ENCODE data around the gene SEMA7A.

SEMA7A gene

DNA sequence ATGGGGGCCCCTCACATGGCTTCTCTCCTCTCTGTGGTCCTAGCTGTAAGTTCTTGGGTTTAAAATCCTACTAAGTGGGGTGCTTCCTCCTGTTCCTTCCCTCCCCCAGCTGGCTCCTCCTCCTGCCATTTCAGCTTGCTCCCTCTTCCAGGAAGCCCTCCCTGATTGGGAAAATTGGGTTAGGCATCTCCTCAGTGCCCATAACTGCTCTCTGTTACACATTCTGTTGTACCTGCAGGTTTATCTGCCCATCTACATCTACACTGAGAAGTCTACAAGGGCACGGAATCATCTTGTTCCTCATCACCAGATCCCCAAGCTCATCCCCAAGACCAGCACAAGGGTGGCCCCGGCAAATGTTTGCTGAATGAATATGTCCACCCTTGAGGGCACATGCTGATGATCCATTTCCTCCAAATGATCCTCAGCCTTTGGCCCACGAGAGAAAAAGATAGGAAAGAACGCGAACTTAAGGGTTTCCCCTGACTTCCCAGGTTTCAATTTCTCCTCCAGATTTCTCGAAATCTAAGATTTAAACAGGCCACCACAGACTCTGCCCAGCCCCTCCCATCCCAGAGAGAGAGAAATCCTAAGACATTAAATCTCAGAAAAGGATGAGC lies 3.9 kb downstream of the SEMA7A start:
- H3K4me3 Mint-ChIP-seq, result peak overlapping the region; percentile 91 to 94
- no peaks in the 10 kb centered on the region for H3K27me3 Mint-ChIP-seq
- no peak for ATAC-seq (replicated peaks)
- peak overlapping the region; percentile 96 for H3K27ac Mint-ChIP-seq
- peaks cover 68 to 87% of the 10 kb centered on the region in 2 donors for H3K4me1 Mint-ChIP-seq
- H3K36me3 Mint-ChIP-seq, result peaks cover 74 to 81% of the 10 kb centered on the region in 2 donors
- H3K9me3 Mint-ChIP-seq, result no peaks in the 10 kb centered on the region
- no peak for DNase-seq

DNA sequence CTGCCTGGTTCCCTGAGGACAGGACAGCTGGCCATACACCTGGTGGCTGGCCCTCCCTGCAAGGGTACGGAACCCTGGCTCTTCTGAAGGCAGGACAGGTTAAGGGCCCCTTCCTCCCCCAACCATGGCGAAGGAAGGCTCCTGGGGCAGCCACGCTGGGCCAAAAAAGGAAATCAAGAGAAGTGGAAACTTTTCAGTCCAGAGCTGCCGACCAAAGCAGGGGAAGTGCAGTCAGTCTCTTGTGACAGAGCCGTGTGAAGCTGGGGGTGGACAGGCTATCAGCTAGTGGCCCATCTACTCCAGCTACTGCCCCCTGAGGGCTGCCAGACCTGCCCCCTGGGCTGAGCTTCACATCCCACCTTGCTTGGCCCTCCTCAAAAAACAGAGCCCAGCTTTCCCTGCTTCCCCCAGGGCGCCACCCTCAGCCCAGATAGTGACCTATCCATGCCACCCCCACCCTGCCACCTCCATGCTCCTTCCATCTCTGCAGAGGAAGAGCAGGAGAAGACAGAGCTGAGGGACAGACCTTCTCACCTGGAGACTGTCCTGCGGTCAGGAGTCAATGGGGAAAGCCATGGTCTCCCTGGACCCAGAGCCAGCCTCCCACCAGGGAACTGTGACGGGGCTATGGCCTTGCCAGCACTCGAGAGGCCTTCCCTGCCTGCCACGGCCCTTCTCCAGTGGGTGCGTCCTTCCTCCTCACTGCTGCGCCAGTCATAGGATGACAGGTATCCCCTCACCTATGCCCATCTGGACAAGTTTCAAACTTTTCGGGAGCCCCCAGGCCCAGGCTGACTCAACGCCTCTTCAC lies 4.6 kb downstream of the SEMA7A start:
- Mint-ChIP-seq H3K27ac (peak overlapping the region; percentile 96), H3K4me3 (peak overlapping the region; percentile 91 to 94), H3K4me1 (peaks cover 68 to 87% of the 10 kb centered on the region in 2 donors), H3K27me3 (no peaks in the 10 kb centered on the region), H3K36me3 (peaks cover 81 to 85% of the 10 kb centered on the region in 2 donors), H3K9me3 (no peaks in the 10 kb centered on the region)
- peak; percentile 6 to 12 for ATAC-seq (replicated peaks)
- DNase-seq, result no peak

DNA sequence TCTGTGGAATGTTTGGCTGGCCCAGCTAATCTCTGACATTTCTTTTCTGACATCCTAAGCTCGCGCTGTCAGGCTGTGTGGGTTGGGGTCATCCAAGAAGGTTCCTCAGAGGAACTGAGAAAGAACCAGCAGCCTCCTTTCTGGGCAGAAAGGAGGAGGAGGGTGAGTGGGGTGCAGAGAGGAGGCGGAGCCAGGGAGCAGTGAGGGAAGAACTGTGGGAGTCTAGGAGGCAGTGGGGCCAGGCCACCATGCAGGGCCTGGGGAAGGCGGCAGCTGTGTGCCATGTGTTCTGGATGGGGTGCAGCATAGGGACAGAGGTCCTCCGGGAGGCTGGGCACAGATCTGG lies 5.3 kb downstream of the SEMA7A start:
- Mint-ChIP-seq H3K27ac (peak overlapping the region; percentile 96), H3K4me3 (peak overlapping the region; percentile 91 to 94), H3K9me3 (no peaks in the 10 kb centered on the region), H3K36me3 (peaks cover 85 to 93% of the 10 kb centered on the region in 2 donors), H3K27me3 (no peaks in the 10 kb centered on the region), H3K4me1 (peaks cover 74 to 91% of the 10 kb centered on the region in 2 donors)
- ATAC-seq (replicated peaks) (peak; percentile 64 to 65), DNase-seq (peak; percentile 59)

DNA sequence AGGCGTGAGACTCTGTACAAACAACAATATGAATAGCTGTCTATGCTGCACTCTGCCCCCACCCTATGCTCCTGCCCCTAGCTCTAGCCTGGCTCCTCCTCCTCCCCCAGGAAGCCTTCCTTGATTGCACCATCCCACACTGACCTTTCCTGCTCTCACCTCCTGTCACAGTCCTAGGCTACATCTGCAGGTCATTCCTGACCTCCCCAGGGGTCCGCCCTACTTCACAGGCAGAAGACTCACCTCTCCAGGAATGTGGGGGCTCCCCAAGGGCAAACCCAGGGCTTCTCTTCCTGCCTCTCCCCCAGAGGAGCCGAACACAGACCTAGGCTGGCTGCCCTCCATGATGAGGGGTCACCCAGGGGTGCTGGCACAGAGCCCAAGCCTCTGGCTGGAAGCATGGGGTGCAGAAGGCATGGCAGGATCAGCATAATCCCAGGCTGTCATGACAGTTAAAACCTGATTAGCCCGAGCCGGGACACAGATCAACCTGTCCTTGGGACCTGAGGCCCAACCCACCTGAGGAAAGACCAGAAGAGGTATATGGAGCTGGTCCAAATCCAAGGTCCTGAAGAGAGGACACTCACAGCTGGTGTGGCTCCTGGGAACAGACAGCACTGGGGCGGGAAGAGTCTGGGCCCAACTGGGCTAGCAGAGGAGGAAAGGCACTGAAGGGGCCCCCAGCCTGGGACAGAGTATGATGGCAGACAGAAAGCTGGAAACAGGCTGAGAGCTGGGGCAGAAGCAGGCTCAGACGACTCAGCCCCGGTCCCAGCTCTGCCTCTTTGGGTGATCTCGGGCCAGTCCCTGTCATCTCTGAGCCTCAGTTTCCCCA lies 5.9 kb downstream of the SEMA7A start:
- Mint-ChIP-seq H3K9me3 (no peaks in the 10 kb centered on the region), H3K27ac (peak overlapping the region; percentile 96), H3K4me1 (peaks cover 79 to 97% of the 10 kb centered on the region in 2 donors), H3K36me3 (peaks cover 85 to 98% of the 10 kb centered on the region in 2 donors), H3K27me3 (no peaks in the 10 kb centered on the region), H3K4me3 (peak overlapping the region; percentile 91 to 94)
- DNase-seq (no peak), ATAC-seq (replicated peaks) (no peak)

DNA sequence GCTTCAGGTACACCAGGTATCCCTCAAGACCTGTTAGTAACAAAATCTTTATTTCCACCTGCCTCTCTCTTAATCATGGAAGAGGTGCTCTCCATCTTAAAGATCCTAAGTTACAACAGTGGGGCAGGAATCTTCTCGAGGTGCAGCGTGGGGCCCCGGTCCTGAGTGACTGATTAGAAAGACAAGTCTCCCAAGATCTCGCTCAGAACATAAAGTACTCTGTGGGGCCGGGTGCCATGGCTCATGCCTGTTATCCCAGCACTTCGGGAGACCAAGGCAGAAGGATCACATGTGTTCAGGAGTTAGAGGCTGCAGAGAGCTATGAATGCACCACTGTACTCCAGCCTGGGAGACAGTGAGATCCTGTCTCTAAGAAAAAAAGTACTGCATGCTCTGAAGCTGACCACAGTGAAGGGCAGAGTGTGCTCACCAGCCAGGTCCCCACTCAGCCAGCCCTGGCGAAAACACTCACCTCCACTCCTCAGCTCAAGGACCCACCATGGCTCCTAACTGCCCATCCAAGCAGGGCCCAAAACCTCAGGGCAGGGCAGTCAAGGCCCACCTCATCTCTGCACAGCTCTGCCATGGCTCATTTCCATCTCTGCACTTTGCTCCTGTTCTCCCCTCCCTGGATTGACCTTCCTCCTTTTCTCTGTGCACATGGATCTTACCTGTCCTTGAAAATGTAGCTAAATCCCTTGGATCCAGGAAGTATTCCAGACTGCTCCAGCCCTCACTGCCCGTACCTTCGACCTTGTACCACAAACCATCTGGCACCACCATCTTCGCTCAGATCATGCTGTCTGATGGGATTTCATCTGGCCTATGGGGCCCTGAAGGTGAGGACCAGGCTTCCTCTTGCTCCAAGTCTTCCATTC lies 7.1 kb downstream of the SEMA7A start:
- Mint-ChIP-seq H3K27me3 (no peaks in the 10 kb centered on the region), H3K36me3 (peaks cover 83 to 96% of the 10 kb centered on the region in 2 donors), H3K27ac (peak overlapping the region; percentile 92), H3K9me3 (no peaks in the 10 kb centered on the region), H3K4me1 (peaks cover 86 to 99% of the 10 kb centered on the region in 2 donors), H3K4me3 (peak overlapping the region; percentile 91 to 94)
- DNase-seq (no peak), ATAC-seq (replicated peaks) (no peak)

DNA sequence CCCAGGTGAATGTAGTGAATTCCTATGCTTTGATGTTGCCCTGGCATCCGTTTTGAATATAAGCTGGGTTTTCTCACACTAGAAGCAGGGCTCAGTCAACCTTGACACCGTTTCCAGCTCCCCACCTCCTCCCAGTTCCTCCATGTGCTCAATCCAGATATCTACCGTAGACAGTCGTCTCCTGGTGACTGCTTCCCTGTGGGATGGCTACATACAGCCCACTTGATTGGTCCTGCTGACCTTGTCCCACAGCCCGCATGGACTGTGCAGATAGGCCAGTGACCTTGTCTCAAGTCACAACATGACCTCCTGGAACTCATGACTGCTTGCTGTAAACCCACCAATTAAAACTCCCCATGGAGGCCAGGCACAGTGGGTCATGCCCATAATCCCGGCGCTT lies 8.1 kb downstream of the SEMA7A start:
- peak overlapping the region; percentile 92 for H3K27ac Mint-ChIP-seq
- peak overlapping the region; percentile 91 to 94 for H3K4me3 Mint-ChIP-seq
- H3K27me3 Mint-ChIP-seq, result no peaks in the 10 kb centered on the region
- peaks cover 86 to 100% of the 10 kb centered on the region in 2 donors for H3K4me1 Mint-ChIP-seq
- no peaks in the 10 kb centered on the region for H3K9me3 Mint-ChIP-seq
- ATAC-seq (replicated peaks), result no peak
- no peak for DNase-seq
- peaks cover 84 to 96% of the 10 kb centered on the region in 2 donors for H3K36me3 Mint-ChIP-seq

DNA sequence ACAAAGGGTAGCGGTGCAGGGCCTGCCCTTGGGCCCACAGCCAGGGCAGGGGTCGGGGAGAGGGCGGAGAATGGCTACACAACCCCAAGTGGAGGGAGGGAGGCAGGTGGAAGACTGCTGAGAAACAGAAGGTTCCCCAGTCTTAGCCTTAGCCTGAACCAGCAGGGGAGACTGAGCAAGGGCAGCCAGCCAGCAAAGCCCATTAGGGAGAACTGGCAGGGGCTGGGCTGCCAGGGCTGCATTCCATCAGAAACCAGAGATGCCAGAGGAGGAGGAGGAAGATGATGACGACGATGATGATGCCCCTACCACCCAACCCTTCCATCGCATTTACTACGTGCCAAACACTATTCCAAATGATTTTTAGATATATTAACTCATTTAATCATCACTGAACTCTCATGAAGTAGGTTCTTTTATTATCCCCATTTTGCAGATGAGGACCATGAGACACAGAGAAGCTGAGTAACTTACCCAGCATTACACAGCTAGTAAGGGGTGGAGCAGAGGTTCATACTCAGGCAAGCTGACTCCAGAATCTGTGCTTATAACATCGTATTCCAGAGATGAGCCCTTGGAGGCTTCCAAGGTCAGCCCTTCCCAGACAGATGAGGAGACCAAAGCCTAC lies 8.7 kb downstream of the SEMA7A start:
- Mint-ChIP-seq H3K27ac (peak overlapping the region; percentile 92), H3K4me3 (peak overlapping the region; percentile 91 to 94), H3K36me3 (peaks cover 84 to 96% of the 10 kb centered on the region in 2 donors), H3K9me3 (no peaks in the 10 kb centered on the region), H3K4me1 (peaks cover 90 to 100% of the 10 kb centered on the region in 2 donors), H3K27me3 (no peaks in the 10 kb centered on the region)
- DNase-seq (no peak), ATAC-seq (replicated peaks) (no peak)

DNA sequence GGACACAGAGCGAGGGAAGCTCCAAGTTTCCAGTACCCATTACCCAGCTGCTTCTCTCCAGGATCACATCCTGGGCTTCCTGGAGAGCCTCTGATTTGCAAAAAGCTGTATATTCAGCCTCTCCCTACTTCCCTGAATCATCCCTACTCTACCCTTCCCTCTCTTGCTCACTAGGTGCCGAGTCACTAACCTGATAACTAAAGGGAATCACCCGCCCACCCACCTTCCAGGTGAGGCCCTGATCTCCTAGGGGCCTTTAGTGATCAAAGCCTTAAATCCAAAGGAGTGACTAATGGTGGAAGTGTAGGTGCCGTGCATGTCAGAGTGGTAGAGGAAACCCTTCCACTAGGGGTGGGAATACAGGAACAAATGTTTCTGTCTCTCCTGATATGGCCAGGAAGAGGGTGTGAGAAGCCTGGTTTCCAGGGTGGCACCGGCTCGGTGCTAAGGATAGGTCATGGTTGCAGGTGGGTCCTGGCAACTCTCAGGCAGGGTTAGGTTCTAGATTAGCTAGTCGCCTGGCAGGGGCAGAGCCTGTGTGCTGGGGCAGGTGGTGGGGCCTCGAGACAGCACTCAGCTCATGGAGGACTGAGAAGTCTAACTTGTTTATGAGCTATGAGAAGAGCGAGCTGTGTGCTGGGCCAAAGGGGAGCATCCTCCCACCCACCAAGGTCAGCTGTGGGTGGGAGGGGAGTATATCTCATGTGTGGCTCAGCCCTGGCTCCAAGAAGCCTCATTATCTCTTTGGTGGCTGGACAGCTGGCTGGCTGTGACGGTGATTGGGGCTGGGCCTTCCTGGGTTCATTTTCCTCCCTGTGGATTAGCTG lies 10.1 kb downstream of the SEMA7A start:
- ATAC-seq (replicated peaks) (no peak), DNase-seq (no peak)
- H3K27ac Mint-ChIP-seq, result peak overlapping the region; percentile 91
- H3K36me3 Mint-ChIP-seq, result peaks cover 82 to 92% of the 10 kb centered on the region in 2 donors
- no peaks in the 10 kb centered on the region for H3K9me3 Mint-ChIP-seq
- peak overlapping the region; percentile 83 to 85 for H3K4me3 Mint-ChIP-seq
- peaks cover 84 to 100% of the 10 kb centered on the region in 2 donors for H3K4me1 Mint-ChIP-seq
- H3K27me3 Mint-ChIP-seq, result no peaks in the 10 kb centered on the region

DNA sequence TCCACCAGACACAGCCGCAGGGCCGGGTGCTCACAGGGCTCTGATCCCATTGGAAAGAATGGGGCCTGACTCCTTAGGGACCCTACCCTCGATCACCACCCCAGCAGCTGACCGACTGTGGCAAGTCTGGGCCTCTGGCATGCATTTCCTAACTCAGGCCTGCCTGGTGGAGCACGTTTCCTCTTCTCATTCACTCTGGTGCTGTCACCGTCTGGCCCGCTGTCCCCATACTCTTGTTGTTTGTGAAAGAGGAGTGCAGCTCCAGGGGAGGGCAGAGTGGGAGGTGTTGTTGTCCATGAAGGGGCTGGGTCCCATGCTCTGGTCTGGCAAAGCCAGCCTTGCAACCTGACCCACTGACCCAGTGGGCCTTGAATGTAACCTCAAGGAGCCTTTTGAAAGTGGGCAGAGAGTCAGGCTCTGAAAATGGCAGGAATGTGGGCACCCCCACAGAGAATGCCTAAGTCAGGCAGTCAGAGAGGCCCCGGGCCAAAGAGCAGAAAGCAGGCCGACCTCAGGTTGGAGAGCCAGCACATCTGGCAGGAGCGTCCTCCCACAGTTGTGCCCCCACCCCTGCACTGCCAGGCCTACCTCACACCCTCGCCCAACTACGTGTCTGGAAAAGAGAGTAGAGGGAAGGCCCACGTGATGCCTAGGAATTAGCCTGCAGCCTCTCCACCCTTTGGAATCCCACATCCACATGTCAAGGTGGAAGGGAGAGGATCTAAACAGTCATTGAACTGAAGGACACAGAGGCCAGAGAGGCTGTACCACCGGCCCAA lies 10.9 kb downstream of the SEMA7A start:
- peaks cover 86 to 100% of the 10 kb centered on the region in 2 donors for H3K4me1 Mint-ChIP-seq

DNA sequence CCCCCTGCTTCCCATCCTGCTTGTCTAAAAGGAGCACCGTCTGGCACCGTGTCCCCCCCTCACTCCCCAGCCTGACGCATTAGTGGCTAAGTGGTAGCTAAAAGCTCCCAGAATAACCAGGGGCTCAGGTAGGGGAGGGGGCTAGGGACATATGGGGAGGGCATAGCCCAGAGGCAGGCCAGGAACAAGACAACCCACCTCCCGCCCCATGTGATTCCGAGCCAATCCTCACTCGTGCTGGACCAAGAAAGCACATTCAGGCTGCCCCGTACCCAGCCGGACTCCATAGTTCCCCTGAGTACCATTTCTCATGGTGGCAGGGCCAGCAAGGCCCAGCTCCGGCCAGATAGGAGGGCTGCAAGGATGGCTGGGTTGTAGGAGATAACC lies 11.5 kb downstream of the SEMA7A start:
- no peak for ATAC-seq (replicated peaks)
- H3K4me1 Mint-ChIP-seq, result peaks cover 86 to 100% of the 10 kb centered on the region in 2 donors
- H3K27me3 Mint-ChIP-seq, result no peaks in the 10 kb centered on the region
- H3K27ac Mint-ChIP-seq, result peak overlapping the region; percentile 93
- peak overlapping the region; percentile 83 to 85 for H3K4me3 Mint-ChIP-seq
- no peak for DNase-seq
- H3K36me3 Mint-ChIP-seq, result peaks cover 83 to 92% of the 10 kb centered on the region in 2 donors
- no peaks in the 10 kb centered on the region for H3K9me3 Mint-ChIP-seq

More for the DNA sequence above, 10.9 kb downstream of the SEMA7A start:
- Mint-ChIP-seq H3K36me3 (peaks cover 82 to 92% of the 10 kb centered on the region in 2 donors), H3K27me3 (no peaks in the 10 kb centered on the region), H3K4me3 (peak overlapping the region; percentile 83 to 85), H3K9me3 (no peaks in the 10 kb centered on the region), H3K27ac (peak overlapping the region; percentile 93)
- no peak for DNase-seq
- peak; percentile 20 to 30 for ATAC-seq (replicated peaks)

DNA sequence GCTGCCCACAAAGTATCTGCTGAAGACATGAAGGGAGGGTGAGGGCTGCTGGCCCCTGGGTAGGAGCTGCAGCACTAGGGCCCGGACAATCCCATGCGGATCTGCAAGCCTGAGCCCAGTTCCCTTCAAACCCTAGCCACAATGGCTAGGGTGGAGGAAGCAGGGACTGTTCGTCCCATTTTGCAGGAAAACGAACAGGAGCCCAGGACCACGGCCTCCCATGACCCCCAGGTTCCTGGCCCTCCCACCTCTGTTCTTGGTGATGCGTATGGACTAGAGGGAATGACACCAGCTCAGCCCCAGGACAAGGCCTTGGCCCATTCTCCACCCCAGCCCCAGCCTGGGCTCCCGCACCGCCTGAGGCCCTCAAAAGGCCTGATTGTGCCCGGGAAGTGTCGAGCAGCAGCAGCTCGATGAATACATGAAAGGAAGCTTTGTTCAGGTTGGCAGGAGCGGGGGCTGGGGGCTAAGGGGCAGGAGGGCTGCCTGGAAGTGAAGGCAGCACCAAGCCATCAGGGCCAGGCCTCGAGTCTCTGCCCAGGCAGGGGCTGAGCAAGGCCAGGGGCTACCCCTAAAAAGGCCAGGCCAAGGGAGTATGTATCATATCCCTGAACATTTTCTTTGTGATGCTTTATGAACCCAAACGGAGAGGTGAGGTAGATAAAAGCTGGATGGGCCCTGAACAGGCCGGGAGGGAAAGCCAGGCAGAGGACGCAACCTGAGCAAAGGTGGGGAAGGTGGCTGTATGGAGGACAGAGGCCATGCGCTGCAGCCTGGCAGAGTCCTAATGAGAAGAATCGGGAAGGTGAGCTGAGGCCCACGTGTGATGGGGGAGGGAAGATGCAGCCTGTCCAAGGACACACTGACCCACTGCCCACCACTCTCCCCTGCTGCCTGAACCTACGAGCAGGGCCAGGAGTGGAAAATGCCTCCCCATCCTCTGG lies 12.2 kb downstream of the SEMA7A start:
- Mint-ChIP-seq H3K4me3 (peak overlapping the region; percentile 83 to 85), H3K27ac (peak overlapping the region; percentile 93), H3K4me1 (peaks cover 86 to 100% of the 10 kb centered on the region in 2 donors), H3K9me3 (no peaks in the 10 kb centered on the region), H3K27me3 (no peaks in the 10 kb centered on the region), H3K36me3 (peaks cover 84 to 92% of the 10 kb centered on the region in 2 donors)
- ATAC-seq (replicated peaks) (no peak), DNase-seq (no peak)

Measured in stimulated activated naive B cell treated with anti-CD40 and anti-IgM and Interleukin-4, amounts not matched to agents 10 μg/mL and 1 μg/mL and 100 μg/mL, for 72 hours (primary cell).